Skeletal muscle satellite cell (primary cell): Measurements from ENCODE around the gene BOD1L2.

Experiments
- H3K27me3 ChIP-seq: 2 replicates; pipeline ENCODE4 v1.7.0; 2013; ENCODE audit warnings: low read length; ENCODE audit not compliant: control insufficient read depth, insufficient read depth
- H3K36me3 ChIP-seq: 2 replicates; pipeline ENCODE4 v1.7.0; 2013; ENCODE audit warnings: mild to moderate bottlenecking, control low read depth, low read length; ENCODE audit not compliant: insufficient read depth
- H3K4me1 ChIP-seq: 2 replicates; pipeline ENCODE4 v1.7.0; 2013; ENCODE audit warnings: low read length; ENCODE audit not compliant: control insufficient read depth, insufficient read depth
- H3K4me2 ChIP-seq: 2 replicates; pipeline ENCODE4 v1.7.0; 2013; ENCODE audit warnings: mild to moderate bottlenecking, low read length
- H3K4me3 ChIP-seq: 2 replicates; pipeline ENCODE4 v1.7.0; 2013; ENCODE audit warnings: low read length
- H3K9ac ChIP-seq: 2 replicates; pipeline ENCODE4 v1.7.0; 2013; ENCODE audit warnings: mild to moderate bottlenecking, low read depth, low read length, moderate library complexity
- H3K9me3 ChIP-seq: replicated peaks from 2 replicates; pipeline ENCODE4 v1.7.0; 2013; ENCODE audit warnings: mild to moderate bottlenecking, control low read depth, low read length

The BOD1L2 gene

DNA sequence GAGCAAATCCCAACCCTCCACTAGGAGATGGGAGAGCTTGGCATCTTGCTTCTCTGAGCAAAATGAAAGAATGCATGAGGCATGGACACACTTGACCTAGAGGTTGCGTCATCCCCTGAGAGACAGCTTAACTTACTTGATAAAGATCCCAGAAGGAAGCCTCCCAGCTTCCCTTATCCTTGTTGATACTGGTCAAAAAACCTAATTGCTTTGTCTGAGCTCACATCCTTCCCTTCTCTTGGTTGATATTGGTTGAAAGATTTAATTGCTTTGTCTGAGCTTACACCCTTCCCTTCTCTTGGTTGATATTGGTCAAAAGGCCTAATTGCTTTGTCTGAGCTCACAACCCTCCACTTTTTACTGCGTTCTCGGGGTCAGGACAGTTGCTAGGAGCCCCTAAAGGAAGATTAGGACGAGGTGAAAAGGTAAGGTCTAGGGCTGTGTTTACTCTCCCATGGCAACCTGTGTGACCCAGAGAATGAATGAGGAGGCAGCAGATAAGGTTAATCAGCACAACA, 12.2 kb upstream of the BOD1L2 start:
- Histone ChIP-seq H3K9me3 (no peaks in the 10 kb centered on the region), H3K4me1 (no peaks in the 10 kb centered on the region), H3K36me3 (no peaks in the 10 kb centered on the region), H3K4me2 (no peak overlapping the region), H3K27me3 (no peaks in the 10 kb centered on the region), H3K4me3 (no peak overlapping the region), H3K9ac (no peak overlapping the region)

DNA sequence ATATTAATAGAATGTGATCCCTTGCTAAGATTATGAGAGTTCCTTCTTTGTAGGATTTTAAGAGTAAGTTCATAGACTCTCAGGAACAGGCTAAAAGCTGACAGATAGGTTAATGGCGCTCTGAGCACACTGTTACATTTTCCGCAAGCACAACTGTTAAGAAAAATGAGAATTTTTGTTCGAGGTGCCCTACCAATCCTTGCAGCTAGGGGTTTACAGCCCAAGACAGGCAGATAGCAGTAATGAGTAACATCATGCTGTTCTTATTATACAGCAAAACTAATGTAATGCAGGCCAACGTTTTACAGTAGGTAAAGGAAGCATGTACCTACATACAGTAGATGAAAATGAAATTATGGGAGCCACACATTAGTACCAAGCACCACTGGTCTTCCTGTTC, 11.2 kb upstream of the BOD1L2 start:
- H3K36me3 ChIP-seq, result no peaks in the 10 kb centered on the region
- no peaks in the 10 kb centered on the region for H3K4me1 ChIP-seq
- H3K4me3 ChIP-seq, result no peak overlapping the region
- H3K9ac ChIP-seq, result no peak overlapping the region
- no peaks in the 10 kb centered on the region for H3K9me3 ChIP-seq
- H3K4me2 ChIP-seq, result no peak overlapping the region
- no peaks in the 10 kb centered on the region for H3K27me3 ChIP-seq

DNA sequence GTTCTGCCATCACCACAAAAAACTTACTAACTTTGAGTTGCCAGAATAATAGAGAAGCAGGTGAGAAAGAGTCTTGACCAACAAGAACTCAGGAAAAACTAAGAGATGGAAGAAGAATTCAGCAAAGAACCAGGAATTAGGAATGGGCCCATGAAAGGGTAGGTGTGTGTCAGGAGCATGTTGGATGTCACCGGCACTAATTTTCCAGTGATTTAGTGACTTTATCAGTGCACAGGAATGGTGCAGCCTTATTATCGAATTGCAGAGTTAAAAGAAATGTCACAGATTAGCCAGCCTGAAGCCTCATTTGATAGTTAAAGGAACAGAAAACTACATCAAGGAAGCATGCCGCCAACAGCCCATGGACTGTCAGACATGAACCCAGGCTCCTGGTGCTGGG, 9.0 kb upstream of the BOD1L2 start:
- Histone ChIP-seq H3K9me3 (no peaks in the 10 kb centered on the region), H3K27me3 (no peaks in the 10 kb centered on the region), H3K36me3 (no peaks in the 10 kb centered on the region), H3K4me3 (no peak overlapping the region), H3K4me1 (no peaks in the 10 kb centered on the region), H3K4me2 (no peak overlapping the region), H3K9ac (no peak overlapping the region)

DNA sequence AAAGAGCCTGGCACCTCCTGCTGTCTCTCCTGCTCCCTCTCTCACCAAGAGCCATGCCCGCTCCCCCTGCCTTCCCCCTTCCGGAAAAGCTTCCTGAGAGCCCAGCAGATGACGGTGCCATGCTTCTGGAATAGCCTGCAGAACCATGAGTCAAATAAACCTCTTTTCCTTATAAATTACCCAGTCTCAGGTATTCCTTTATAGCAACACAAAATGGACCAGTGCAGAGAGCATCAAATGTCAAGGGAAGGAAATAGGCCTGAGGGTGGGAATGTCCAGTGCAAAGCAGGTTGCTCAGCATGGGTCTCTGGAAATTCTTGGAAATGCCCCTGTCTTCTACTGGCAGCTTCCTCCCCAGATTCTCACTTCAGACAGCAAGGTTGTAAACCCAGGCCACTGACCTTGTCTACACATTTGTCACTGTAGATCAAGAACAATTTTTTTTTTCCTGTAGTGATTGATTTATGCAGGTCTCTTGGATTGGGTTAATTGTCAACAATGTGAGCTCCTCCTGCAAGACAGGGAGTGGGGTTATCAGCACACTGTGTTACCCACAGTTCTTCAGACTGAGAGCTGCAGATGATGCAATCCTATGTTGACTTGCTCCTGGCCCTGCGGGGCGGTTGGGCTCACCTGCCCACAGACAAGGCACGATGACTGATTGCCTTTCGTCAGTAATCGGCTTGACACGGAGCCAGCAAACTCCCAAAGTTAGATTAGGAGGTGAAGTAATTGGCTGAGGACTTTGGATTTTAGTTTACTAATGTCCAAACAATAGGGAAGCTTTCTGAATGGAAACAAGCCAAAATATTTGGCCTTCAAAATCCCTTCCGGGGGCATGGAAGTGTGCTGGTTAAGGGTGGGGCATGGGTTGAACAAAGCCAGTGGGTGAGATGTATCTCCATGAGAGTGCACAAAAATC, 5.4 kb upstream of the BOD1L2 start:
- H3K27me3 ChIP-seq, result no peaks in the 10 kb centered on the region
- H3K4me1 ChIP-seq, result no peaks in the 10 kb centered on the region
- H3K36me3 ChIP-seq, result no peaks in the 10 kb centered on the region
- H3K4me3 ChIP-seq, result no peak overlapping the region
- H3K9ac ChIP-seq, result no peak overlapping the region
- H3K9me3 ChIP-seq, result no peaks in the 10 kb centered on the region
- no peak overlapping the region for H3K4me2 ChIP-seq

DNA sequence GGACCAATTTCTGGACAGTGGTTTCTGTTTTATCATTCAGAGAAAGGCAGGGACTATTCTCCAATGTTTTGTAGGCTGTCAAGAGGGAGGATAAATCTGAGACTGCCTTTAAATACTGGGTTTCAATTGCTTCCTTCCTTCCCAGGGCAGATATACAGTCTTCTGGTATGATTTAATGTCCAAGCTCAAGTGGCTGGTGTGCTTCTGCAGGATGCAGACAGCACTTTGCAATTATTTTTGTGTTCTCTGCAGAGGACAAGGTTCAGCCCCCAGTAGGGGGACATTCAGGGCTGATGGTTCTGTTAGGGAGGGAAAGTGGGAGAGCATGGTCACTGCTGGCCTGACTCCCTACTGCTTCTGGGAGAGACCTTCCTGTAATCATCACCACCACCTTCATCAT, 4.6 kb upstream of the BOD1L2 start:
- H3K36me3 ChIP-seq, result no peaks in the 10 kb centered on the region
- no peaks in the 10 kb centered on the region for H3K4me1 ChIP-seq
- no peak overlapping the region for H3K9ac ChIP-seq
- H3K9me3 ChIP-seq, result no peaks in the 10 kb centered on the region
- no peaks in the 10 kb centered on the region for H3K27me3 ChIP-seq
- no peak overlapping the region for H3K4me2 ChIP-seq
- no peak overlapping the region for H3K4me3 ChIP-seq

DNA sequence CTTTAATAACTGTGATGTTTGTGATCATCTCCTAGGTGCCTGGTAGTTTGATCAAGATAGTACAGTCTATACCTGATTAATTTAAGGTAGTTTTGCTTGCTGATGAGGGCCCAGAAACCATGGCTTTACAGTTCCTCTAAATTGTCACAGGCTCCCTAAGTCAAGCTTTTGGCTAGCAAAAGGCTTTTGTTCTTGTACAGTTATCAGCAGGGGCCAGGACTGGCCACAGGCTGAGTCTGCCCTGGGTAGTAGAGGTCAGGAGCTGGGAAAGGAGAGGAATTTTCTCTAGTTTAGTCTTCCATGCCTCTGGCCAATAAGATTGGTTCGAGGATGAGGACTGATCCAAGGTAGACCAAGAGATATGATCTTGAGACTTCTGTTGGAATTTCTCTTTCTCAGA, 3.6 kb upstream of the BOD1L2 start:
- H3K4me2 ChIP-seq, result no peak overlapping the region
- H3K27me3 ChIP-seq, result no peaks in the 10 kb centered on the region
- H3K9ac ChIP-seq, result no peak overlapping the region
- no peaks in the 10 kb centered on the region for H3K36me3 ChIP-seq
- no peak overlapping the region for H3K4me3 ChIP-seq
- no peaks in the 10 kb centered on the region for H3K9me3 ChIP-seq
- no peaks in the 10 kb centered on the region for H3K4me1 ChIP-seq

DNA sequence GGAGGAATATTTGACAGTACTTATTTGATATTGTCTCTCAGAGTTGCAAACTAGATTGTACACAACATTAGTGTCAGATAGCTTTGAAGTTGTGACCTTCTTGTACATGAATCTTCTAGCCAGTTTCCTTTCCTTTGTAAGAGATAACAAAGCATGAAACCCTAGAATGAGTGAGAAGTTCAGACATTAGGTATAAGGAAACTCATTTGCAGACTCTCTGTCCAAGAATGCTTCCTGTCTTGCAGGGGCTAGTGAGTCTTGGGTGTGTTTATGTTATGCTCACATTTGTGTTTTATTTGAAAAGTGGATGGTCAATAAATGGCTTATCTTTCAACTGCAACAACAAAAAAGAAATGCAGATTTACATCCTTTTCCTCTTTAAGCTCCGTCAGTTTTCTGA, 1.4 kb downstream of the BOD1L2 start:
- Histone ChIP-seq H3K4me1 (no peaks in the 10 kb centered on the region), H3K36me3 (no peaks in the 10 kb centered on the region), H3K9ac (no peak overlapping the region), H3K4me2 (no peak overlapping the region), H3K27me3 (peaks cover 5% of the 10 kb centered on the region), H3K4me3 (no peak overlapping the region), H3K9me3 (no peaks in the 10 kb centered on the region)

DNA sequence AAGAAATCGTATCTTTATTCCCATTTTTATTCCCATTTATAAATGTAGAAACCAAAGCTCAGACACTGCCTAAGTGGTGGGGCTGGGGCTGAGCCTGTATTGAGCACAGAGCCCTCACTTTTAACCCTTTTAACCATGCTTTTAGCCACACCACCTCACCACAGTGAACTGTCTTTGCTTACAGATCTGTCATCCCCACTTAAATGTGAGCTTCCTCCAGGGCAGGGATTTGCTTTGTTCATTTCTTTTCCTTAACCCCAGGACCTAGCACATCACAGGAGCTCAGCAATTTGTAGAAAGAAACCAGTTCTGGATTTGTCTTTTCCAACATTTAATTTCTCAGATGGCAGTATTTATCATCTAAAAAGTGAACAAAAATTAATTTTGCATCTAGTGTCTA, 2.2 kb downstream of the BOD1L2 start:
- H3K27me3 ChIP-seq, result peaks cover 5% of the 10 kb centered on the region
- no peak overlapping the region for H3K4me2 ChIP-seq
- no peaks in the 10 kb centered on the region for H3K9me3 ChIP-seq
- no peak overlapping the region for H3K4me3 ChIP-seq
- H3K36me3 ChIP-seq, result no peaks in the 10 kb centered on the region
- no peak overlapping the region for H3K9ac ChIP-seq
- no peaks in the 10 kb centered on the region for H3K4me1 ChIP-seq

DNA sequence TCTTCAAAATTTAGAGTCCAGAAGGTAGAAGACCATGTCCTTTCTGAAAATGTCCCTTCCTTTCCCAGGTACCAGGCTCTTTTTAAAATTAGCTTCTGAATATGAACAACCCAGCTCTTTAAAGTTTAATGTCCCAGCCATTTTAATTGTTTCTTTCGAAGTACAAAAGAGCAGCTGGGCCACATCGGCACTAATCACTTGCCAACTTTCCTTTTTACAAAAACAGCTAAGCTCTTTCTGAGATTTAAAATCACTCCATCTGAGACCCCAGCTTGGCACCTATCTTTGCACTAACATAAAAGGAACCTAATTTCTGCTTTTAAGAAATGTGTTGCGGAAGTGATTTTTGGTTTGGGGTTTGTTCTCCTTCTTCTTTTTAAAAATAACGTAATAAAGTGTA, 2.6 kb downstream of the BOD1L2 start:
- no peaks in the 10 kb centered on the region for H3K9me3 ChIP-seq
- no peaks in the 10 kb centered on the region for H3K36me3 ChIP-seq
- no peak overlapping the region for H3K4me3 ChIP-seq
- H3K4me2 ChIP-seq, result no peak overlapping the region
- no peaks in the 10 kb centered on the region for H3K4me1 ChIP-seq
- no peak overlapping the region for H3K9ac ChIP-seq
- H3K27me3 ChIP-seq, result peaks cover 5% of the 10 kb centered on the region

DNA sequence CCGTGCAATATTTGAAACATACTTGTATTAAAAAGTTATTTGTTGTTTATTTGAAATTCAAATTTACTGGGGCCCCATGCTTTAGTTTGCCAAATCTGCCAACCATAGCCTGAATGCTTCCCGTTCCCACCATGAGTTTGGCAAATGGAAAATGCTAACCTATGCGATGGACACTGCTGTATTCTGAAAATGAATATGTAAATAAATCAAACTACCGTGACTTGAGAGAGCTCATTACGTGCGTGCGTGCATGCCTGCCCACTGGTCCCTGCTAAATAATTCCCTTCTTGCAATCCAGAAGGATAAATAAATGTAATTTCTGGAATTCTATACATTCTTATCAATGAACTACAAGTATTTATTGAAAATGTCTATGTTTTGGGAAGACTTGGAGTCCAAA, 3.2 kb downstream of the BOD1L2 start:
- Histone ChIP-seq H3K27me3 (peaks cover 5% of the 10 kb centered on the region), H3K4me2 (no peak overlapping the region)

DNA sequence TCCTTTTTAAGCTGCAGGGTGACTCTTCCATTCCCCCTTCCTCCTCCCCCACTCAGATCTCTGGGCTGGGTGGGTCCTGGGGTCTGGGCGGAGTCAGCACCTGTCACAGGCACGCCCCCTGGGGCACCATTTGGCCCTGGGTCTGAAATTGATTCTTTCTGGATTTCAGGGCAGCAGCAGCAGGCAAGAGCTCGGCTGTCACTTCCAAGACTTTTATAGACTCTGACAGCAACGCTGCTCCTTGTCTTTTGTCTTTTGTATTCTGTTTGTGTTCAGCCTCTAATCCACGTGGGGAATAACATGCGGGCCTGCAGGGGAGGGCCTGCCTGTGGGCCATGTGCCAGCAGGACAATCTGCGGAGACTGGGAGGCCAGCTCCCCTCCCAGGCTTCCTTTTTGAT, 3.9 kb downstream of the BOD1L2 start:
- Histone ChIP-seq H3K4me1 (no peaks in the 10 kb centered on the region), H3K4me3 (no peak overlapping the region), H3K9ac (no peak overlapping the region), H3K36me3 (no peaks in the 10 kb centered on the region), H3K9me3 (no peaks in the 10 kb centered on the region), H3K4me2 (no peak overlapping the region), H3K27me3 (peaks cover 5% of the 10 kb centered on the region)

More for the DNA sequence above, 3.2 kb downstream of the BOD1L2 start:
- no peaks in the 10 kb centered on the region for H3K36me3 ChIP-seq
- H3K4me1 ChIP-seq, result no peaks in the 10 kb centered on the region
- no peak overlapping the region for H3K9ac ChIP-seq
- no peak overlapping the region for H3K4me3 ChIP-seq
- H3K9me3 ChIP-seq, result no peaks in the 10 kb centered on the region
